ENCODE measurements around the gene TSPAN4. TPM values are rescaled to one million over a fixed set of nuclear protein-coding genes. Genes with fewer than 3 reads are reported as not detected.

TSPAN4 gene
- total RNA-seq, 6 donors from 2014 or later, result 91.3 to 181 (median 169) TPM

- Histone ChIP-seq H3K27me3 (no peaks in the 10 kb centered on the region), H3K36me3 (peaks cover 0 to 34% (median 8%) of the 10 kb centered on the region in 4 donors), H3K9me3 (no peaks in the 10 kb centered on the region), H3K4me3 (no peak overlapping the region), H3K27ac (no peak overlapping the region), H3K4me1 (peaks cover 19 to 32% (median 22%) of the 10 kb centered on the region in 4 donors)
- 84 to 95% methylated on average over 8 to 27 of the region's 28 CpGs for WGBS, 2 donors
- DNase-seq (peak in 1 of 2 donors; percentile 79), ATAC-seq (ENCODE audit: low FRiP score in 2 of 2) (no peak)
- TF ChIP-seq EP300 (IDR thresholded peaks at IDR 0.05), result no peak
- TF ChIP-seq, protein P1, sequence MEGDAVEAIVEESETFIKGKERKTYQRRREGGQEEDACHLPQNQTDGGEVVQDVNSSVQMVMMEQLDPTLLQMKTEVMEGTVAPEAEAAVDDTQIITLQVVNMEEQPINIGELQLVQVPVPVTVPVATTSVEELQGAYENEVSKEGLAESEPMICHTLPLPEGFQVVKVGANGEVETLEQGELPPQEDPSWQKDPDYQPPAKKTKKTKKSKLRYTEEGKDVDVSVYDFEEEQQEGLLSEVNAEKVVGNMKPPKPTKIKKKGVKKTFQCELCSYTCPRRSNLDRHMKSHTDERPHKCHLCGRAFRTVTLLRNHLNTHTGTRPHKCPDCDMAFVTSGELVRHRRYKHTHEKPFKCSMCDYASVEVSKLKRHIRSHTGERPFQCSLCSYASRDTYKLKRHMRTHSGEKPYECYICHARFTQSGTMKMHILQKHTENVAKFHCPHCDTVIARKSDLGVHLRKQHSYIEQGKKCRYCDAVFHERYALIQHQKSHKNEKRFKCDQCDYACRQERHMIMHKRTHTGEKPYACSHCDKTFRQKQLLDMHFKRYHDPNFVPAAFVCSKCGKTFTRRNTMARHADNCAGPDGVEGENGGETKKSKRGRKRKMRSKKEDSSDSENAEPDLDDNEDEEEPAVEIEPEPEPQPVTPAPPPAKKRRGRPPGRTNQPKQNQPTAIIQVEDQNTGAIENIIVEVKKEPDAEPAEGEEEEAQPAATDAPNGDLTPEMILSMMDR (IDR thresholded peaks at IDR 0.05), result no peak
- TF ChIP-seq POLR2AphosphoS5 (IDR thresholded peaks at IDR 0.05), result no peak
- TF ChIP-seq POLR2A (IDR thresholded peaks at IDR 0.05), result no peak
These were observed 39.8 kb upstream of the TSPAN4 start for GRCh38 chr11:802693-803466.

DNA sequence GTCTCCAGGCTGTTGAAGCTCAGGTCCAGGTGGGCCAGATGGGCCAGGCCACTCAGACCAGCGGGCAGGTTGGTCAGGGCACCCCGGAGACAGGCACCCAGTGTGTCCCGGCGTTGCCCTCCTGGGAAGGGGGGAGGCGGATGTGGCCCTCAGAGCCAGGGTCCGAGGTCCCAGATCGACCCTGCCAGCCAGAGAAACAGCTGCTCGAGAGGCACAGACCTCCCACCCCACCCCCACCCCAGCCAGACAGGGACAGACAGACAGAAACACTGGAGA is 39.2 kb upstream of the TSPAN4 start:
- H3K27me3 ChIP-seq, result no peaks in the 10 kb centered on the region
- no peak for TF ChIP-seq POLR2AphosphoS5 (IDR thresholded peaks at IDR 0.05)
- TF ChIP-seq, protein P1 (IDR thresholded peaks at IDR 0.05), result no peak
- no peak for TF ChIP-seq EP300 (IDR thresholded peaks at IDR 0.05)
- no peak for TF ChIP-seq POLR2A (IDR thresholded peaks at IDR 0.05)
- ATAC-seq (ENCODE audit: low FRiP score in 2 of 2), result no peak
- 60 to 83% methylated on average over 1 to 7 of the region's 8 CpGs for WGBS, 2 donors
- H3K4me1 ChIP-seq, result peaks cover 19 to 33% (median 25%) of the 10 kb centered on the region in 4 donors
- H3K36me3 ChIP-seq, result peaks cover 0 to 34% (median 8%) of the 10 kb centered on the region in 4 donors
- no peaks in the 10 kb centered on the region for H3K9me3 ChIP-seq
- no peak for DNase-seq
- H3K27ac ChIP-seq, result no peak overlapping the region
- no peak overlapping the region for H3K4me3 ChIP-seq

DNA sequence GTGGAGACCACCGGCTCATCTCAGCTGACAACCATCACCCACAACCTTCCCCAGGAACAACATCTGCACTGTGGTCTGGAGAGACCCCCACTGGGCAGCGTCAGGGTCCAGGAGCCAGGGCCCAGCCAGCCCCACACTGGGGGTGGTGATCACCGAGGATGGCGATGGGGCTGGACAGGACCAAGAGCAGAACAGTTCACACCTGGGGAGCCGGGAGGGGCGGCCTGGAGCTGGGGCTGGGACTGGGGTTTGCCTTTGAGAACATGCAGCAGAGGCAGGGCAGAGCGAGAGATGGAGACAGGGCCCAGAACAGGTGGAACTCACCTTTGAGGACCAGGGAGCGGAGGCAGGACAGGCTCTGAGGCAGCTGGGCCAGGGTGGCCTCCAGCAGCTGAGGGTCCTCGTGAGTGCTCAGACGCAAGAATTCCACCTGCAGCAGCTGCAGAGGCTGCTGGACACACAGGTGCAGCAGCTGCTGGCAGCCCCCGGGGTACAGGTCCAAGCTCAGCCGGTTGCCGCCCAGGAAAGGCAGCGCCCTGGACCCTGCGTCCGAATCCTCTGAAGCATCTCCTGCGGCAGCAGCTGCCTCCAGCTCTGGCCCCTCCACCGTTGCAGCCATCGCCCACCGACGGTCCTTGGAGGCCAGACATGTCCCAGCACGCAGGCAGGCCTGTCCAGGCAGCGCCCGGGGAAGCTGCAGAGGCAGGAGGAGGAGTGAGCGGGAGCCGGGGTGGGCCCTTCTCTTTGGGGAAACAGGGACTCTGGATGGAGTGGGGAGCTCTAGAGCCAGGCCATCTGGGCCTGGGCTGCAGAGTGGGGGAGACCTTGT is 38.7 kb upstream of the TSPAN4 start:
- Histone ChIP-seq H3K4me3 (peak overlapping the region in 3 of 4 donors; percentile 61 to 82 (median 62)), H3K27ac (peak overlapping the region in 3 of 4 donors; percentile 90 to 96 (median 95)), H3K4me1 (peaks cover 21 to 35% (median 28%) of the 10 kb centered on the region in 4 donors), H3K9me3 (no peaks in the 10 kb centered on the region), H3K27me3 (no peaks in the 10 kb centered on the region), H3K36me3 (peaks cover 0 to 32% (median 8%) of the 10 kb centered on the region in 4 donors)
- DNase-seq (peak in 1 of 2 donors; percentile 80), ATAC-seq (ENCODE audit: low FRiP score in 2 of 2) (no peak)
- no peak for TF ChIP-seq POLR2A (IDR thresholded peaks at IDR 0.05)
- TF ChIP-seq POLR2AphosphoS5 (IDR thresholded peaks at IDR 0.05), result no peak
- TF ChIP-seq, protein P1 (IDR thresholded peaks at IDR 0.05), result no peak
- TF ChIP-seq EP300 (IDR thresholded peaks at IDR 0.05), result no peak
- WGBS, 2 donors, result 56 to 66% methylated on average over 22 to 26 of the region's 26 CpGs

GRCh38 chr11:804599-804964 is 38.1 kb upstream of the TSPAN4 start:
- Histone ChIP-seq H3K27me3 (no peaks in the 10 kb centered on the region), H3K27ac (peak overlapping the region; percentile 90 to 96 (median 93)), H3K36me3 (peaks cover 0 to 29% (median 8%) of the 10 kb centered on the region in 4 donors), H3K4me1 (peaks cover 21 to 36% (median 28%) of the 10 kb centered on the region in 4 donors), H3K4me3 (peak overlapping the region; percentile 57 to 82 (median 62)), H3K9me3 (no peaks in the 10 kb centered on the region)
- 6 to 8% methylated on average over 15 to 18 of the region's 18 CpGs for WGBS, 2 donors
- no peak for DNase-seq
- no peak for ATAC-seq (ENCODE audit: low FRiP score in 2 of 2)
- TF ChIP-seq, protein P1 (IDR thresholded peaks at IDR 0.05), result peak in 1 of 6 experiments; percentile 12
- TF ChIP-seq POLR2A (IDR thresholded peaks at IDR 0.05), result no peak
- no peak for TF ChIP-seq POLR2AphosphoS5 (IDR thresholded peaks at IDR 0.05)
